Hematopoietic multipotent progenitor cell (in vitro differentiated cells): ENCODE data around the gene BTK. TPM values are rescaled to one million over a fixed set of nuclear protein-coding genes. Genes with fewer than 3 reads are reported as not detected.

Experiments used
- DNase-seq, 3 donors: peaks; one replicate each; pipeline ENCODE4 v3.0.0-alpha.2; 2011 to 2015; ENCODE audit warnings: low read depth in 2 of 3, low spot score in 2 of 3
- total RNA-seq: library from RNA; depleted of rRNA; stranded (reverse); fragments of >200 nt; gene quantifications from one replicate; pipeline ENCODE4 v1.2.3, GENCODE V29; 2012

The BTK gene
- total RNA-seq, 1 donor, result 37.7 TPM

DNA sequence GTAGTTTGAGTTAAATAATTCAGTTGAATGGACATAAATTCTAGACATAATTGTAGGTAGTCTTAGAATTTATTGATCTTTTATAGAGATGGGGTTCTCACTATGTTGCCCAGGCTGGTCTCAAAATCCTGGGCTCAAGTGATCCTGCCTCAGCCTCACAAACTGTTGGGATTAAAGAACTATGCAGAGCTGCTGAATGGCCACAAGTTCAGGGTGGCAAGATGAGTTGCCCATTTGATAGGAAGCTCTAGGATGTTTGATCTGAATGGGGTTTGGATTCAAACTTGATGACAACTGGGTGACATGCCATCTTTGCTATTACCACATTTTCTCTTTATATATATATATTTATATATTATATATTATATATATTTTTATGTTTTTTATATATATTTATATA, 8.4 kb upstream of the BTK start:
- DNase-seq, result no peak

DNA sequence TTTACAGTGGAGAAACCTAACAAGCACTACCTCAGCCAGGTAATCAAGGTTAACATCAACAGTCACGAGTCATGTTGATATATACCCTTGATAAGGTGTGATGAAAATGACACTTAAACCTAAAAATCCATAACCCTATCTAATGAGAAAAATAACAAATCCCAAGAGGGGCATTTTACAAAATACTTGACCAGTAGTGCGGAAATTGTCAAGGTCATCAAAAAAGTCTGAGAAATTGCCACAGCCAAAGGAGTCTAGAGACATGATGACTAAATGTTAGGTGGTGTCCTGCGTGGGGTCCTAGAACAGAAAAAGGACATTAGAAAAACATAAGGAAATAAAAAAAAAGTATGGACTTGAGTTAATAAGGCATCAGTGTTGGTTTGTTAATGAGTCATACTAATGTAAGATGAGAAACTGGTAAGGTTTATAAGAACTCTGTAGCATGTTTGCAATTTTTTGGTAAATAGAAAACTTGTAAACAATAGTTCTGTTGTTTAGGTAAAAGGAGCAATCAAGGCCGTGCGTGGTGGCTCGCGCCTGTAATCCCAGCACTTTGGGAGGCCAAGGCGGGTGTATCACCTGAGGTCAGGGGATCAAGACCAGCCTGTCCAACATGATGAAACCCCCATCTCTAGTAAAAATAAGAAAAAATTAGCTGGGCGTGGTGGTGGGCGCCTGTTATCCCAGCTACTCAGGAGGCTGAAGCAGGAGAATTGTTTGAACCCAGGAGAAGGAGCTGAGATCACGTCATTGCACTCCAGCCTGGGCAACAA, 7.7 kb upstream of the BTK start:
- no peak for DNase-seq

DNA sequence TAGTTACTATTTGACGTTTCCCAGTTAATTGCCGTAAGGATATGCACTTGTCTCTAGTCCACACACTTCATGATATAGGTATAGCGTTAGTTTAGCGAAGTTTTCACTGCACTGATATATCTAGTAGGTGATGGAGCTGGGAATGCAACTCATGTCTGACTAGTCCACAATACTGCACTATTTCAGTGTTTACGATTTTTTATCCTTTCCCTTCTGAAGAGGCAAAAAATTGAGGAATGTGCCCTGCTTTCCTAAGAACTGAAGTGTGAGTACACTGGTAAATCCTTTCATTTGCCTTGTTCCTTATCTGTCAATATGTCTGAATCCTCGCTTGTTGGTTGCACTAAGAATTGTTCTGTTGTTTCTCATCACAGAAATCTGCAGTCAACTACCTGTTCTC, 5.8 kb upstream of the BTK start:
- no peak for DNase-seq

DNA sequence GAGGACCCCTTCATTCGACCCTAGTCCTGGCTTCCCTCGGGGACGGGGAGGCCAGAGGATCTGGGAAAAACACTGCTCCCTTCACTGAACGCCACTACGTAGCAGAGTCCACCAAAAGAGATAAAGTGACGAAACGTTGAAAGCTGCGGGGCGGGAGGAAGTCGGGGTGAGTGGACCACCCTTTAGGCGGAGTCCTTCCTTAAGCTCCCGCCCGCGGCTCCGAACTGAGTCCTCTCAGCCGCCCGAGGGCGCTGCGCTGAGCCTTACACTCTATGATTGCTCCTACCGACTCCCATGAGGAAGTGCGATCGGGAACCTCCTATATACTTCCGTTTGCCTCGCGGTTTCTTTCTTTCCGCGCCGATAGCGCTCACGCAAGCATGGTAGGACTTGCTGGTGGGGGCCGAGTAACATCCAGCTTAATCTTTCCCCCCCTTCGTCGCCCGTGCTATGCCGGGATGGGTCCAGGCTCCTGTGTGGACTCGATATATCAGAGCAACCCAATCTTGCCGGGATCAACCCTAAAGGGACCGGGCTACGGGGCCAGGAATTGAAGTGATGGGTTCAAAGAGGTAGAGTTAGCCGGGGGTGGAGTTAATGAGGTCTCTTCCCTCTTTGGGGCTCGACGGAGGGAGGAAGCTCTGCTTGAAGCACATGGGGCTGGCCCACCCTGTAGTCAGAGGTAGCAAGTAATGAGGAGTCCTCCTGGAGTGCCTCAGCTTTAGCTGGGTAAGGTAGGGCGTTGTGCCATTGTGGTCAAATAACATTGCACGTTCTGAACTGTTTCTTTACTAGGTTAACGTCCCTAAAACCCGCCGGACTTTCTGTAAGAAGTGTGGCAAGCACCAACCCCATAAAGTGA, 4.9 kb upstream of the BTK start, which contains the start of gene RPL36A:
Gene RPL36A, plus strand, starts transcription at position 348 of the 862 bp plus-strand sequence. Its CDS starts 33 bp downstream, at position 381.
- peak; percentile 46 to 93 (median 89) for DNase-seq

DNA sequence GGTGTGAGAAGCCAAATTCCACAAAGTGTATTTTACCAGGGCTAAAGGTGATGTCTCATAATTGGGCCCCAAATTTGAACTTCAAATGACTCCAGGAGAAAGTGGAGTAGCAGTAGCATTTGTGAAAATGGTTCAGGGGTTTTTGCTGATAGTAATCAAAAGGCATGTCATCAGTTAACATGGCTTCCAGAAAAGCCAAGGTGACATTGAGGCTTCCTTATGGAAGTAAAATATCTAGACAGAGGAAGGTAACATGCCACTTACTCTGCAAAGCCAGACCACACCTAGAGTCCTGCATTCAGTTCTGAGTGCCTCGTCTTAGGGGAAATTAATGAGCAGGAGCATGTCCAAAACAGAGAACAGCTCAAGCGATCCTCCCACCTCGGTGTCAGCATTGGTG, 2.6 kb upstream of the BTK start:
- DNase-seq, result no peak

DNA sequence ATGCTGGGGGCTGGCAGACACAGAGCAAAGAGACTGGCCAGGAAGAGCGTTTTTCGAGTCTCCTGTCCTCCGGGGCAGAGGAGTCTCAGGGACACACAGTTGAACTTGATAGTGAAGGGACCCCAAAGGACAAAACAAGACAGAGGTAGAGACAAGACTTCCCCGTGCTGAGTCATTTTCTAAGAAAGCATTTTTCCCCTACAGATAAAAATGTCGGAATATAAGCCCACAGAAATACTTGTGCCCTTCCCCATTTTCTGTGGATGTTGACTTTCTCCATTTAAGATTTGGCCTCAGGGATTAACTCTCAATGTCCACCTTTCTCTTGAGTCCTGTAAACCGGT, 523 bp upstream of the BTK start:
- DNase-seq, result no peak

DNA sequence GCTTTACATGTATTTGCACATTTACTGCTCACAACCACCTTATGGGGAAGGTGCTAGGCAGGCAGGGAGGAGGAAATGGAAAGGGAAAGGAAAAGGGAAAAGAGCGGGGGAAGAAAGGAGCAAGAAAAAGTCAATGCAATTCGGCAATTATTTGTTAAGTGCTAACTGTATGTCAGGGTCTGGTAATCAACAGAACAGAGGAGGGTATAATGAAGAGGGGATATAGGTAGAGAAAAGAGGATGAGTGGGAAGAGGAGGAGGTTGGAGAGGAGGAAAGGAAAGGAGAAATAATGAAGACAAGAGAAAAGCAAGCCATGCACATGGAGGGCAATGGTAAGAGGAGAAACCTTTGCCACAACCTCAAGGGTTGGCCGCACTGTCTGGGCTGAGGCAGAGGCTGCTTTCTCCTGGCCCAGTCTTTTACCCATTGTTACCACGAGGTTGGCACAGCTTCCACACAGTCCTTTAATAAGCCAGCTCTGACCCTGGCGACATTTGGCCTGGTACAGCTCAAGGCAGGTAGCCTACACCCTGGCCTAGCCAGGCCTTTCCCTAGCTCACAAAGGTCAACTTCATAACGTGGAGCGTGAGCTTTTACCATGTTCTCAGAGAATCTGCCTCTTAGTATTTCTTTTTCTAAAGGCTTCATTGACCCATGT, 836 bp downstream of the BTK start:
- no peak for DNase-seq

DNA sequence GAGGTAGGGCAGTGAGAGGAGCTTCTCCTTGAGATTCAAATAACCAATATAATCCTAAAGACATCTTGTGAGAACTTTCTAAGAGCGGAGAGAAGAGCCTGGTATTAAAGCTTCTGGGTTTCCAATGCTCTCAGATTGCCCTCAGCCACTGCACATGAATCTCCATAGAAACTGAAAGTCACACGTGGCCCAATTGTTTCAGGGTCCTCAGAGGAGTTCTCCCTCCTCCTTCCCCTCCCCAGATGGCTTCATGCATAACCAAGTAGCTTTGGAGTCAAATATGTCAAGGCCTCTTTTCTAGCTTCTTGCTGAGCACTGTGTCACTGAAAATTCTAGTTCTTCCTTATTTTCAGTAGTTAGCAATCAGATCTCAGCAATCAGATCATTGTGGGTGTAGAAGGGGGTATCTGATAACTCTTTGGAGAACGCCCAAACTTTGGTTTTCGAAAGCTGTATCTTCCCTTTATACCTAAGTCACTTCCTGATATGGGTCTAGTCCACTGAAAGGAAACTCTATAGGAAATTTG, 2.2 kb downstream of the BTK start:
- DNase-seq, result no peak

DNA sequence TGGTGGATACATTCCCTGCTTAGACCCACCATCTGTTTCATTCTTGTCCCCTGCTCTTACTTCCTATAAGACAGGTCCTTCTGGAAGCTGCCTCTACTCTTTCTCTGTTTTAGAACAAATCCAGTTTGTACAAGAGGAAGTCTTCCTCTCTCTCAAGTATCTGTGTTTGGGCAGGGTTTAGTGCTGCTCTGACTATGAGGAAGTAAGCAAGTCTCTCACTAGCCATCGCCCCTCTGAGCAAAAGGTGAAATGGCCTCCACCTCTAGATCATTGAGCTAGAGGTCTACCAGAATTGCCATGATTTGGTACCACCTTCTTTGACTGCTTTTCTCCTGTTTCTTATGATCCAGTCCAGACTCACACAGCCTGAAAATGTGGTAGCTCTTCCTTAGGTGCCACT, 8.4 kb downstream of the BTK start:
- no peak for DNase-seq

DNA sequence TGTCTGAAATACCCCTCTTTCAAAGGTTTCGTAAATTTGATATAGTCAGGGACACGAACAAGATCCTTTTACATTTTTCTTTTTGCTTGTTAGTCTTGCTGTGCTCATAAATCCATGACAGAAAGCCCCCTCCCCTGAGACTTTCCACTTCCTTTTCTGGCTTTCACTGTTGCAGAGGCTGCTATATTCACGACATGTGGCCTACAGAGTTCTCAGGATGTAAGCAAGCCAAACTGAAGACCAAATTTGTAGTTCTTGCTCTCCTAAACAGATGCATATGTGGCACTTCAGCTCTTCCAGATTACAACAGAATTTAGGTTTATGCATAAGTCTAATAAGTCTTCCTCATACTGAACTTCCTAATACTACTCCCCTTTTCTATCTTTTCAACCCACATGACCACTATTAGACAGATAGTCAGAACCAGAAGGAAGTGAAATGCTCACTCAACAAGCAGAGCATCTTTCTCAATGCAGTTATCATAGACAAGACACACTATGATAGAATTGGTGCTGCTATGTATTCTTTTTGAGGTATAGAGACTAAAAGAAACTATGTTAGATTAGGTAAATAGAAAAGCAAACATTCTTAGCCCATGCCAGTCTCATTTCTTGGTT, 15.0 kb downstream of the BTK start:
- no peak for DNase-seq

DNA sequence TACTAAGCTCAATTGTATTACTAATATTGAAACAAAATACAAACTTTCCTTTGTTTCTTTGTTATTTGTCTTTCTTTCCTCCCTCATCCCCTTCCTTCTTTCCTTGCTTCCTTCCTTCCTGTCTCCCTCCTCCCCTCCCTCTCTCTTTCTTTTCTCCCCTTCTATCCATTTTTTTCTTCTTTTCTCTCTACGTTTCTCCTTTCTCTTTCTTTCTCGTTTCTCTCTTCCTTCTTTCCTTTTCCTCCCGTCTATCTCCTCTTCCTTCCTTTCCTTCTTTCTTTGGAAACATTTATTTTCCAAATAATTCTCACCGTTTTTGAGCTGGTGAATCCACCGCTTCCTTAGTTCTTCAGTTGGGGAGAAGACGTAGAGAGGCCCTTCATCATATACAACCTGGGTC, 16.3 kb downstream of the BTK start:
- no peak for DNase-seq

DNA sequence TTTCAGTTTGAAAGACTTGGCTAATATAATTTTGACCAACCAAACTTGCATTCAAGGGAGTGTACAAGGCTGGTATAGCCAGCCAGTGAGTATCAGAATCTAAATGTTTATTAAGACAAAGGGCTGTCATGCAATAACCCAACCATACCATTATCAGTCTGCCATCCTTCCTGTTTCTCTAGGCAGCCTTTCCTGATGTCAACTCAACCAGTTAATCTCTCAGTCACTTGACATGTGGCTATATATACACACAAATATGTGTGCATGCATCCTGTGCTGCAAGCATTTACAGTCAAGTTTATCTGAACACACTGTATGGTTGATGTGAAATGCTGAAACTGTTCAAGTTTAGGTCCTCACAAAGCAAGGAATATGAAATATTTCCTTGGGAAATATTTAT, 17.2 kb downstream of the BTK start:
- peak in 1 of 3 donors; percentile 26 for DNase-seq

DNA sequence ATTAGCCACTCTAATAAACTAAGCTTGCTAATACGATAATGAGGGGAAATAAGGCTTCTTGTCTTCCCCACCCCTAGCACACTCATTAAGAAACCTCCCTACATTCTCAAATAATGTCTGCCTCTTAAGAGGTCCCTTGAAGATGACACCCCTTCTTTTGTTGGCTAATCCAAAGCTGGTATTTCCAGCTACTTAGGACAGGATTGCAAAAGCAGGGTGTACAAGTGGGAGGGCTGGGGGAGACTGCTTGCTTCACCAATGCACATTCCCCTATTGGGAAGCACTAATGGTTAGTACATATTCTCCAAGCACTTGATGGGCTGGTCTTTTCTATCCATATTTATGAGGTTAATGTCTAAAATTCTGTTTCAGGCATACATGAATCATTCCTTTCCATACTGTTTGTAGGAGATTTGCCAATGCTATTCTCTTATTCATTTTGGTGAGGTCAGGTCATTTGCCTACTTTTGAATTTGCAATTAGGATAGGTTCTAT, 20.6 kb downstream of the BTK start:
- no peak for DNase-seq

DNA sequence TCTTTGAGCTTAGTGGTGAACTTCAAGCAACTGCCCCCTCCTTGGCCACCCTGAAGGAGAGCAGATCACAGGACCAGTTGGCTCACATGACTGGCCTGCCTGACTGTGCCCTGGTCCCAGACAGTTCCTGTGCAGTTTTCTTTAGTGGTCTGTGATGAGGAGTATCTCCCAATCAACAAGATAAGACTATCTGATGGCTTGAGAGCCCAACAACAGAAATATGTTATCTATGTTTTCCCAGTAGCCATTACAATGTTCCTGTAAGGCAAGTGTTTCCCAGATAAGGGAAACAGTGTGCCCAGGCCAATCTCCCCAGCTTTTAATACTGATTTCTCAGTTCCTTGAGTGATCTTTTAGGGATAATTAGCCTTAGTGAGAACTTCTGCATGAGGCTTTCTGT, 23.2 kb downstream of the BTK start:
- no peak for DNase-seq

DNA sequence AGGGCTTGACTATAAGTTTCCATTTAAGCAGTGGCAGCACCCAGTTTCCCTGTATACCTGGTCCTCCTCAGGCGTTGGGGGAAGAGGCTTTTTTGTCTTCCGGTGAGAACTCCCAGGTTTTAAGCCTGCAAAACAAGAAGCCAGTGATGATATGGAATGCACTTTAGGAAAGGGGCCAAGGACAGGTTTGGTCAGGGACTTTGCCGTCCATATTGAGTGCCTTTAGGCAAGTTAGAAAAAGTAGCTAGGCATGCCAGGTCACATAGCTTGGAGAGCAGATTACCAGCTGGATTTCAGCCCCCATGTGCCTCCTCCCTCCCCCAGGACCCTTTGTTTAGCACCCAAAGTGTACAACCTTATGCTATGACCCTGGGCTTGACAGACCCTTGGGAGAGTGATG, 23.9 kb downstream of the BTK start:
- DNase-seq, result no peak

DNA sequence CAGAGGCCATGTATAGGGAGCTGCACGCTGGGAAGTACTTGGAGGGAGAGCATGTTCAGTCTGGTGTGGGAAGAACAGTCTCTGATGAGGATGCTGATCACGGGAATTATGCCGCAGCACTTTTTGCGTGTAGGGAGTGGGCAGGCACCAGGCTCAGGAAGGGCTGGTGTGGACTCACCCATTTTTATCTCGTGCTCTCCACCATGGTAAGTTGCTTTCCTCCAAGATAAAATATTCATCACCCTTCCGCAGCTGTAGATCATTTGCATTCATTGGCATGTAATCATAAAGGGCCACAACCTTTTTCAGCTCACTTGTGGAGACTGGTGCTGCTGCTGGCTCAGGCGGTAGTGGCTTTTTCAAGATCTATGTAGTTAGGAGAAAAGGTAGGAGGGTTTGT, 25.6 kb downstream of the BTK start:
- DNase-seq, result no peak

DNA sequence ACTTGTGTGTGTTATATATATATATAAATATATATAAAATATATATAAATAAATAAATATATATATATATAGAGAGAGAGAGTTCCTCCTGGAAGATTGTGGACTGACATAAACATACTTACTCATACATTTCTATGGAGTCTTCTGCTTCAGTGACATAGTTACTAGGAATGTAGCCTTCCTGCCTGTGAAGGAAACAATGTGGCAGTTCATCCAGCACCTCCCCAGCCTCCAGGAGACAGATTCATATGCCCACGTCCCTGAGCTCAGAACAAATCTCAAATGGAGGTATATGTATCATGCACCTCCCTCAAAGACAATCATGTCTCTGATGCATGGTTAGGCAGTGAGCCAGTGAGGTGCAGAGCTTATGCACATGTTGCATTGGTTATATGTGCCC, 26.0 kb downstream of the BTK start:
- no peak for DNase-seq

DNA sequence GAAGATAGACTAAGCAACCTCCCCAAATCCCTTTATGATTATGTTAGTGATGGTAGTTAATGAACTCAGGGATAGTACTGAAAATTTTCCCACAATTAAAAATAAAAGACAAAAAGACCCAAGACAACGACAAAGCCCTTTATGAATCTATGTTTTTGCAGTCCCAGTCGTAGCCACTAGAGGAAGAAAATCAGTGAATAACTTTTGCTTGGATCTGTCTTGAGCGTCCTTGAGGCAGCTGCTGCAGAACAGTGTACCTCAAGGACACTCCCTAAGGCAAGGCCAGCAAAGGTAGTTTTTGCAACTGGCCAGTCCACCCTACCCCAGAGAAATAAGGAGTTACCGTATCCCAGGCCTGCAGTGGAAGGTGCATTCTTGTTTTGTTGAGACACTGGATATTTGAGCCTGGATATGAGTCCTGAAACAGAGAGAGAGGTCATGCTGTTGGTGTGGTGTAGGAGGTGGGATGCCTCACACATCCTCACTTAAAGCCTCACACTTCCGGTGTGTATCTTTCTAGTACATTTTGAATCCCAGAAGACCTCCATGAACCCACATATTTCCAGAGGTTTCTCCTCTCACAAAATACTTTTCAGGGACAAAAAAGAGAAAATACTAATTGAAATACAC, 28.7 kb downstream of the BTK start:
- peak in 1 of 3 donors; percentile 10 for DNase-seq

DNA sequence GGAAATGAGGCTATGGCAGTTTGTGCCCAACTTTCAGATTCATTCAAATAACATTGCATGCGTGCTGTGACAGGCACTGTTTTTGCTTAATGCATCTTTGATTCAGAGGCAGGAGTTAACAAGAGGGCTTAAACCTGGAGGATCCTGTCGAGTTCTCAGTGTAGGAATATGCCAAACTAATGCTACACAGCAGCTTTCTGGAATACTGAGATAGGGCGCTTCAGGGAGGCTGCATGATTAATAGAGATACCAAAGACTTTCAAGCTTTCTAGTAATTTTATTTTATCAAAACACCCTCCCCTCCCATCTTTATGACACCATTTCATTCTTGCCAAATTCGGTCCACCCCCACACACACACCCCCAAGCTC, 36.8 kb downstream of the BTK start:
- no peak for DNase-seq

DNA sequence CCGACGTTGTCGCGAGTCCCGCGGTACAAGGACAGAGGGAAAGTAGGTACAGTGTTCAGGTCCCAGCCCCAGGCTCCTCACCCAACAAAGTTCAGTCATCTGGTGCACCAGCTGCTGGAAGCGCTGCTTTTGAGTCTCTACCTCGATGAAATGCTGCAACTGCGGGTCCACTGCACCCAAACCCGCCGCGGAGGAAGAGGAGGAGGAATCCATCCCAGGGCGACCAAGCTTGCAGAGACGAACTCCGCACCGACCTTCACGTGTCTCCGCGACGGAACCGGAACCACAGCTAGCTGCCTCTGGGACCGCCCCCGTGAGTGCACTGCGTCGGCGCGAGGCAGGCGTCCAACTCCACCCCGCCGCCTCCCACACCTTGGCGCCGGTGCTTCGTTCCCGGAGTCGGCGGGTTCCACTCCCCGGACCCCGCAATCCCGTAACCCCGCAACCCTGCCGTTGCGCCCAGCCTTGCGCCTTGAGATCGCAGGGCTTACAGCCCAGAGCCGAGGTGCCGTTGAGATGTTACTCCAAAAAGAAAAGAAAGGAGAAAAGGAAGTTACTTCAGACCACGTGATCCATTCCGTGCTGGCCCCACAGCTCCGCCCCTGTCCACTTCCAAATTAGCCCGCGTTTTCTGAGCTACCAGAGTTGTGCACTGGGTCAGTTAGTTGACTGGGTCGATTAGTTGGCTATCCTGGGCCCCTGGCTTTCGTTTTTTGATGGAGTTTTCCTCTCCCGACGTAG, 37.4 kb downstream of the BTK start, which contains the start of gene TIMM8A:
Gene TIMM8A, minus strand, starts transcription at position 291 of the 741 bp plus-strand sequence. Its CDS starts 78 bp downstream, at position 213.
- peak; percentile 41 to 65 (median 59) for DNase-seq
